ENCODE results near the gene KAT14. TPM values are rescaled to one million over a fixed set of nuclear protein-coding genes. Genes with fewer than 3 reads are reported as not detected.
"Not testable (repeated sequence)": the region's sequence is repeated elsewhere in the genome, so short reads cannot be mapped to it uniquely, and the experiment has no call there.

The KAT14 gene
- total RNA-seq, 1 donor from 2014 or later: 11.5 TPM

DNA sequence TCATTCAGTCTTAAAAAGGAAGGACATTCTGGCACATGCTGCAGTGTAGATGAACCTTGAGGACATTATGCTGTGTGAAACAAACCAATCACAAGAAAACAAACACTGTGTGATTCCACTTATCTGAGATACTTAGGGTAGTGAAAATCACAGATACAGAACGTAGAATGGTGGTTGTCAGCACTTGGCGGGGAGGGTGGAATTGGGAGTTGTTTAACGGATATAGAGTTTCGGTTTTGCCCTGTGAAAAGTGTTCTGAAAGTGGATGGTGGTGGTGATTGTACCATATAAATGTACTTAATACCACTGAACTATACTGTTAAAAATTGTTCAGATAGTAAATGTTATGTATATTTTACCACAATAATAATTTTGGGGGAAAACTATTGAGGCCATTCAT, 18.4 kb downstream of the KAT14 start:
- DNase-seq (ENCODE audit: low read depth, low spot score): no peak

DNA sequence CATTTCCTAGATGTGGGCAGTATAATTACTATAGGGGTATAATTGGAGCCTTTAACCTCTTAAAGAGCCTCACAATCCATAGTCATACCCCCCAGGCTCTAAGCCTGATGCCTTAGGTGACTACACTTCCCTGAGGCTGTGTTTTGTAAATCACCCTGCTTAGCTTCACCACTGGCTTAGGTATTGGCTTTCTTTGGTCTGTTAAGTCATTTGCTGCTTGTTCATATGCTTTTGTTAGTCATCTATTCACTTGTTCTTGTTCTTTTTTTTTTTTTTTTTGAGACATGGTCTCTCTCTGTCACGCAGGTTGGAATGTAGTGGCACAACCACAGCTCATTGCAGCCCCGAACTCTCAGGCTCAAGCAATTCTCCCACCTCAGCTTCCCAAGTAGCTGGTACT, 26.7 kb downstream of the KAT14 start:
- no peak for DNase-seq (ENCODE audit: low read depth, low spot score)

DNA sequence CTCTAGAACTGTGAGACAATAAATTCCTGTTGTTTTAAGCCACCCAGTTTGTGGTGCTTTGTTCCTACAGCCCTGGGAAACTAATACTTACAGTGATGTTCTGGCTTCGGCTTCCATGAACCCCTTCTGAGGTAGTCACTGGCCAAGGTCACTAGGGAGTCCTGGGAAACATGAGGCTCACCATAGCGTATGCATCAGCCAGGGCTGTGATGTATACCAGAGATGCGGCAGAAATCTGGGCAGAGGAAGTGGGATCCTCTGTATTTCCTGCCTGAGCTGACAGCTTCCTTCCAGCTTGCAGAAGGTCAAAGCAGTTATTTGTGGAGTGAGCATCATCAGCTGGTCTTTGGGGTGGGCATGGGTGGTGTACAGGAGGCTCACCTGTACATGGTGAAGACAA, 27.9 kb downstream of the KAT14 start:
- DNase-seq (ENCODE audit: low read depth, low spot score): no peak

DNA sequence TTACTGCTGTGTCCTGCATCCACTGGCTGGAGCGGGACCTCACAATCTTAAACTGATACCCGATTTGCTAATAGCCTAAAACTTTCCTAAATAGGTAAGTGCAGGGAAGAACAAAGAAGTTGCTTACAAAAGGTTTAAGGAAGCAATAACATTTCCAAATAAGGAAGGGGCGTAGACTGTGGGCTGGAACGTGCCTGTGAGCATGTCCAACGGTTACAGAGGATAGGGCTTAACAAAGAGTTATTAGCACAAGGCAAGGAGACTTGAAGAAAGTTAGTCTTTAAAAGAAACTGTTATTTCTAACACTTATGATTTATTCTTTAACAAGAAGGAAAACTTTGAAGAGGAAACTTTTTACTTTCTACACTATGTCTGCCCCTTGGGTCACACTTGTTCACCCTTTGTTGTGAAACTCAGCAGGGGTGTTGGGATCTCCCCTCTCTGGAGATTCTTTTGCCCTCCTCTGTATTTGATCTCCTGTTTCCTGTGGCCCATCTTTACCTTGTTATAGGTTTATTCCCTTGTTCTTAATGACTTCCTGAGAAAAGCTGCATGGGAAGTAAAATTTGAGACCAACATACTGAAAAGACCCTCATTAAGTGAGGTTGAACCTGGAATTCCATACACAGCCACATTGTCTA, 28.7 kb downstream of the KAT14 start:
- DNase-seq (ENCODE audit: low read depth, low spot score): no peak

DNA sequence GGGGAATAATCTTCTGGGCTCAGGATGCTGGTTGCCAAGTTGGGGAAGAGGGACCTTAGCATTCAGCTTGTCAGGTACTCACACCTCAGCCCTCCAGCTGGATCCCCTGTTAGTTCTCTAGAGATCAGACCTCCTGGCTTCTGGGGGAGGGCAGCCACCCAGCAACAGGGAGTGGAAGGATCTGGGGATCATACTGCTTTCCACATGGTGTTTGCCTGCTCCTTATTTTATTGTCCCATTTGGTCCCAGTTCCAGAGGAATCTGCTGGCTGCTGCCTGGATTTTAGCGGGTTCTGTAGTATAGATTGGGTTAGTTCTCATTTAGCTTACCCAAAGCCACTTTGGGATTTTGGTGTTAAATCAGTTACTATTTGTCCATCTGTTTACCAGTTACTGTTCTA, 29.3 kb downstream of the KAT14 start:
- no peak for DNase-seq (ENCODE audit: low read depth, low spot score)

DNA sequence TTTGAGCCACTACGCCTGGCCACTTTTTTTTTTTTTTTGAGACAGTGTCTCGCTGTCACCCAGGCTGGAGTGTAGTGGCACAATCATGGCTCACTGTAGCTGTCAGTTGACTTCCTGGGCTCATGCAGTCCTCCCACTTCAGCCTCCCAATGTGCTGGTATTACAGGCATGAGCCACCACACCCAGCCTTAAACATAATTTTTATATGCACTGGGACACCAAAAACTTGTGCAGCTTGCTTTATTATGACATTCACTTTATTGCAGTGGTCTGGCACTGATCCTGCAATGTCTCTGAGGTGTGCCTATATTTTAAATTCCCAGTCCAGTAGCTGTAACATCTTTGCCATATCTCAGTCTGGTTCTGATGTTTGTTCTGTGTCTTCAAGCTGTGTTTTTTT, 34.7 kb downstream of the KAT14 start:
- DNase-seq (ENCODE audit: low read depth, low spot score): no peak

DNA sequence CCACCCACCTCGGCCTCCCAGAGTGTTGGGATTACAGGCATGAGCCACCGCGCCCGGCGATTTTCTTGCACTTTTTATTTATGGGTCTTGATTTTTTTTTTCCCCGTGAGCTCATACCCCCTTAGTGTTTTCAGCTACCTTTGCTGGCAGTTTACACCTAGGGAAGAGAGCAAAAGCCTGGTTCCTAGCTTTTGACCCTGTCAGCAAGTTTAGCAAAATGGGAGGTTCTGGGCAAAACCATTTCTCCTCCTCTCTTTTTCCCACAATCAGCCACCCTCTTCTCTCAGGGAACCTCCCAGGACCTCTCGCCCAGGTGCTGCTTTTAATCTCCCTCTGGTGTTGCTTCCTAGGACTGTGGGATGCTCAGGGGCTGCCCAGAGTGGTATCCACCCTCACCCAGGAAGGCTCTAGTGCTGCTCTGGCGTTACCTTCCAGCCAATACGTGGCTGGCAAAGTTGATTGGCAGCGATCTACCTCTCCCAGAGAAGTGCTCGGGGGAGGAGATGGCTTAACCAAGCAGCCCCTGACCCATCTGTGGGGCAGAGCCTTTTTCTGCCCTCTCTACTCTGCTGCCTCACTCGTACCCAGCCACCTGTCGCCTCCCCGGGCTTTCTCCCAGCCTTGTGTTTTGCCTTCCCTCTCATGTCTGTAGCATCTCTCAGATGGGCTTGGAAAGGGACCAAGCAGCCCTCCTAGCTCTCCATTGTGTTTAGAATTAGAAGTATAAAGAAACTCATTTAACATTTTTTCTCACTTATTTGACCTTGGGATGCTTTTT, 37.4 kb downstream of the KAT14 start:
- no peak for DNase-seq (ENCODE audit: low read depth, low spot score)

DNA sequence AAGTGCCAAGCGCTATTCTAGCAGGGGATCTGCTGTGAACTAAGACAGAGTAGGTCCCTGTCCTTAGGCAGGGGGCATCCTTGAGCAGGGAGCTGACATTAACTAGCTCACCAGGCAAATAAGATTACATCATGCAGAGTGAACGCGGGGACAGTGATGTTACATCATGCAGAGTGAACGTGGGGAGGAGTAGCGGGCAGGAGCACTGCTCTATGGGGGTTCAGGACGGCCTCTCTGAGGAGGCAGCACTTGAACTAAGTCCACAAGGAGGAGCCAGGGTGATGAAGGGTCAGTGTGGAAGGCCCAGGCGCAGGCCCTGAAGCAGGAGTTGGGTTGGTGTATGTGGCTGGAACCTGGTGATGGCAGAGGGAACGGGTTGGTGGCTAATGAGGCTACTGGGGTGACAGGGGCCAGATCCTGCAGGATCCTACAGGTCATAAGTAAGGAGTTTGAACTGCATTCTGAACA, 38.7 kb downstream of the KAT14 start:
- no peak for DNase-seq (ENCODE audit: low read depth, low spot score)

DNA sequence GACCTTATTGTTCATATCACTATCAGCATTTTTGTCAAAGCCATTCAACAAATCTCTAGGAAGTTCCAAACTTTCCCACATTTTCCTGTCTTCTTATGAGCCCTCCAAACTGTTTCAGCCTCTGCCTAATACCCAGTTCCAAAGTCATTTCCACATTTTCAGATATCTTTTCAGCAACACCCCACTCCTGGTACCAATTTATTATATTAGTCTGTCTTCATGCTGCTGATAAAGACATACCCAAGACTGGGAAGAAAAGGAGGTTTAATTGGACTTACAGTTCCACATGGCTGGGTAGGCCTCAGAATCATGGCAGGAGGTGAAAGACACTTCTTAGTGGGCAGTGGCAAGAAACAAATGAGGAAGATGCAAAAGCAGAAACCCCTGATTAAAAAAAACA, 42.7 kb downstream of the KAT14 start:
- not testable (repeated sequence) for DNase-seq (ENCODE audit: low read depth, low spot score)

DNA sequence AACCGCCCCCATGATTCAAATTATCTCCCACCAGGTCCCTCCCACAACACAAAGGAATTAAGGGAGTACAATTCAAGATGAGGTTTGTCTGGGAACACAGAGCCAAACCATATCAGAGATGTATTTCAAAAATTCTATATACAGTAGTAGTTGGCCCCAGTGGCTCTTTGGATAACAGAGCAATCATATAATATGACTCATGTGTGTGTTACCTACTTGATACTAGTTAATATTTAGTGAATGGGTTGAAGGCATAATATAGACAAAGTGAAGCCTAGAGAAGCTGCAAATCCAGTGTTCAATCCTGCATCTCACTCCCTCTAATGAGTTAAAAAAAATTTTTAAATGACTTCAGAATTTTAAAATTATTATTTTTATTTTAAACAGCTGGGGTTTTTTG, 43.2 kb downstream of the KAT14 start:
- no peak for DNase-seq (ENCODE audit: low read depth, low spot score)

DNA sequence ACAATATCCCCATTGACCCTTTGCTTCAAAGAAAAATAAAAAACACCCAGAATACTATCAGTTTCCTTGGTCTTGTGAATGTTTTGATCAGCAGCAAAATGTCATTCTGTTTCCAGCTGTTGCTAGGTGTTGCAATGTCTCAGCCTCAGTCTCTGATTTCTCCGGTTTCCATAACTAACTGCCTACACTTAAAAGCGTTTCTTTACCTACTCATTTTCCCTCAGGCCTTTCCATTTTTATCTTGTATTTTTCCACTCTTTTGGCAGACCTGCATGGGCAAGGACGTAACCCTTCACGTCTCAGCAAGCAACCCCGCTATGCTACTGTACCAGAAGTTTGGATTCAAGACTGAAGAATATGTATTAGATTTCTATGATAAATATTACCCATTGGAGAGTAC, 49.4 kb downstream of the KAT14 start:
- DNase-seq (ENCODE audit: low read depth, low spot score): no peak

DNA sequence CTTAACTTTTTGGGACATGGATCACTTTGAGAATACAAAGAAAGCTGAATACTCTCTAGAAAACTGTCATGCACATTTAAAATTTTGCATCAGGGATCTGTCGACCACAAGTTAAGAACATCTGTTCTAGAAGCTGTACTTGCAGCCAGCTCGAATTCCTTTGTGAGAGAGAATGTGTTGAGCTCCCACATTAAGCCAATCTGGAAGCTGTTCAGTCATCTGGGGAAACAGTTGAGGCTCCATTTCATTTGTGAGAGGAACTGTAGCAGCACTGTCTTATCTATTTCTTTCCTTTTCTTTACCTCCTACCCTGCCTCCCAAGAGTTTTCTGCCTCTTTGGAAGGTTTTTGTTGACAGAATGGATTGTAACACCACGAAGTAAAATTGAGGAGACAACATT, 50.8 kb downstream of the KAT14 start:
- no peak for DNase-seq (ENCODE audit: low read depth, low spot score)

DNA sequence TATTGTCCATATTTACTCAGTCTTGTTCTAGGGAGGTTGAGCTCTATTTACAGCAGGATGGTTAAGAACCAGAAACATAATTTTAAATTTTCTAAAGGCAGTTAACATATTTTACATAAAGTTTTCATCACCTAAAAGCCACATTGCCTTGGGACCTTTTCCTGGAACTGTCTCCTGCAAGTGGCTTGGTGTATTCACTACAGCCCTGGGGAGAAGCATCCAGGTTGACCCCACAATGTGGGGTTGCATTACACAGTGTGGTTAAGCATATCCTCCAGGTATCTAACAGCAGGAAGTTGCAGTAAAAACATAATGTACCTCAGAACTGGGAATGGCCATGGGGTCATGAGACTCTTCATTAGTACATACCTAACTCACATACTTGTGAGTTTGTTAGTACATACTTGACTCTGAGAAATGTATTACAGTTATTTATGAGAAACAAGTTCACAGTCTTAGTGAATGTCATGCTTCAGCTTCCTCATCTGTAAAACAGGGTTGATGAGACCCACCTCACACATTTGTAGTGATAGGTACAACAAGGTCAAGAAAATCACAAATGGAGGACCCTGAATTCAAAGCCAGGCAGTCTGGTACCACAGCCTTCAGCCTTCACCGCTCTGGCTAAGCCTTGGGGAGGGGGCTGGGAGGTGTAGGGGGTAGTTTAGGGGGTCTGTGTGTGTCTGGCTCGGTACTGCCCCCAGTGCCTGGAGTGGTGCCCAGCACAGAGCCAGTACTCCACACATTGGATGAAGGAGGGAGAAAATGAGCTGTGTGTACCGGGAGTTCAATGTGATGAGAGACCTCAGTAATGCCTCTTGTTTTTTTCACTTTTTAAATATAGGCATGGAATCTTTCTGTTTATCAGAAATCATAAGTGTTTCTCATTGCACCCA, 52.9 kb downstream of the KAT14 start:
- no peak for DNase-seq (ENCODE audit: low read depth, low spot score)

DNA sequence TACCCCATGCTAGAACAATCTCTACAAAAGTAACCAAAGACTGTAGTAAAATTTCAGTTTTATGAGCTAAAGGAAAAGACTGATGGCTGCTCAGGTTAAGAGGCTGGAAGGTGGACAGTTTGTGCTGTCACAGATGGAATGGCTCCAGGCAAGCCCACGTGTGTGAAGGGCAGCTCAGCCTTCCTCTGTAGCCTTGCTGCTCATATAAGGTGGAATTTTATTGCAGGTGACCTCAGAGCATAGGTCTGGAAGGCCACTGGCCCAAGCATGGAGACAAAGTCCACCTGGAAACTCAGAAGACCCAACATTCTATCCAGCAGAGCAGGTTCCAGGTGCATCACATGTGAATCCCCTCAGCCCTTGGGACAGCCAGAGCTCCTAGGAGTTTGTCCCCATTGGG, 53.6 kb downstream of the KAT14 start:
- no peak for DNase-seq (ENCODE audit: low read depth, low spot score)

DNA sequence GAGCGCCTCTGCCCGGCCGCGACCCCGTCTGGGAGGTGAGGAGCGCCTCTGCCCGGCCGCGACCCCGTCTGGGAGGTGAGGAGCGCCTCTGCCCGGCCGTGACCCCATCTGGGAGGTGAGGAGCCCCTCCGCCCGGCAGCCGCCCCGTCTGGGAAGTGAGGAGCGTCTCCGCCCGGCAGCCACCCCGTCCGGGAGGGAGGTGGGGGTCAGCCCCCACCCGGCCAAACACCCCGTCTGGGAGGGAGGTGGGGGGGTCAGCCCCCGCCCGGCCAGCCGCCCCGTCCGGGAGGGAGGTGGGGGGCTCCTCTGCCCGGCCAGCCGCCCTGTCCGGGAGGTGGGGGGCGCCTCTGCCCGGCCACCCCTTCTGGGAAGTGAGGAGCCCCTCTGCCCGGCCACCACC, 56.8 kb downstream of the KAT14 start:
- DNase-seq (ENCODE audit: low read depth, low spot score): not testable (repeated sequence)

DNA sequence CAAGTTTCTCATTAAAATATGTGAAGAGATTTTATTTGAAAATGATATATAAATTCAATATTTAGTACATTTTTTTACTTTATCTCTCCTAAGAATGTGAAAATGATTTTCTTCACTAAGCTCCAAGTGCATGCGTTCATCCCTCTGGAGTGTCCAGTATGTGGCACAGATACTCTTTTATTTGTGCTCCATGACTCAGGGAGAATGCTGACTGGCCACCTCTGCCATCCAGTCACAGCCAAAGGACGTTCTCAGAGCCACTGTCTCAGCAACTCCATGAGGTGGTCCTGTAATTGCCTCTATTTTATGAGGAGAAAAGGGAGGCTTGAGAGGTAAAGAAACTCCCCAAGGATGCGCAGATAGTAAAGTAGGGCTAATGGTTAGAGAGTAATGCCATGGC, 58.3 kb downstream of the KAT14 start:
- no peak for DNase-seq (ENCODE audit: low read depth, low spot score)

DNA sequence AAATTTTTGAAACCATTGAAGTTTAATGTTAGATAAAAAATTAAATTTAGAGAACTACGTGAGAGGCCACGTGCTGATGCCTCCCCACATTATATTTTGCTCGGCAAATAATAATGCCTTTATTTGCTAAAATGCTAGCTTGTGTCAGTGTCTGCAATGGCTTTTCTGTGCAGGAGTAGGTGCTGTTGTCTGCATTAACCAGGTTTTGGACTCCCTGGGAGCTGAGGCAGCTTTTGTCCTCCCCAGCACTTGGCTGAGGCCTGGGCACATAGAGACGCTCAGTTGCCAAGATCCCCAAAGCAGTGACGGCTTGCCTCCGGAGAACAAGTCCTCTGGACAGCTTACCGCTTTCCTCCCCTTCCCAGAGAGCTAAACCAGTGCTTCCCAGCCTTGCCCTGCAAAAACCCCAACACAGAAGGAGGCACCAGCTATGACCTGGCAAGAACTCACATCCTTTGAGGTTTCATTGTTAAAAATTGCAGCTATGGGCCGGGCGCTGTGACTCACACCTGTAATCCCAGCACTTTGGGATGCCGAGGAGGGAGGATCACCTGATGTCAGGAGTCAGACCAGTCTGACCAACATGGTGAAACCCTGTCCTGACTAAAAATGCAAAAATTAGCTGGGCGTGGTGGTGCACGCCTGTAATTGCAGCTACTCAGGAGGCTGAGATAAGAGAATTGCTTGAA, 59.9 kb downstream of the KAT14 start:
- DNase-seq (ENCODE audit: low read depth, low spot score): no peak

DNA sequence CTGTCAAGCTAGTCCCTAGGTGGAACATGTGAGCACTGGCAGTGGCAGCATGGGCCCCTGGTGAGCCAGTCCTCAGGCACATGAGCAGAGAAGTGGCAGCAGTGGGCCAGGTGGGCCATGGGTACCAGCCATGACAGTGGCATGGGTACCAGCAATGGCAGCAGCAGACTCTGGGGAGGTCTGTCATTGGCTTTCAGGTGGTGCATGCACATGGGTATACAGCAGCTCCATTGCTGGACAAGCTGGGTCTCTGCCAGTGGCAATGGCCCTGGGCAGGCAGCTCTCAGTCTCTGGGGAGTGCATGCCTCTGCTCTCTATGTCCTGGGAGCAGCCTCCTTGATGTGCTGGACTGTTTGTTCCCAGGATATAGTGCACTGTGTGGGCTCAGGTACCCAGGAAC, 65.3 kb downstream of the KAT14 start:
- no peak for DNase-seq (ENCODE audit: low read depth, low spot score)

DNA sequence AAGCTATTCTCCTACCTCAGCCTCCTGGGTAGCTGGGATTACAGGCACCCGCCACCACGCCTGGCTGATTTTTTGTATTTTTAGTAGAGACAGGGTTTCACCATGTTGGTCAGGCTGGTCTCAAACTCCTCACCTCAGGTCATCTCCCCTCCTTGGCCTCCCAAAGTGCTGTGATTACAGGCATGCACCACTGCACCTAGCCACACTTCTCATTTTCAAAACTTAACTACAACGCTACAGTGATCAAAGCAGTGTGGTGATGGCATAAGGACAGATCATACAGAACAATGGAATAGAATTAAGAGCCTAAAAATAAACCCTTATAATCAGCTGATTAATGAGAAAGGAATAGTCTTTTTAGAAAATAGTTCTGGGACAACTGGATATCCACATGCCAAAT, 66.0 kb downstream of the KAT14 start:
- not testable (repeated sequence) for DNase-seq (ENCODE audit: low read depth, low spot score)

DNA sequence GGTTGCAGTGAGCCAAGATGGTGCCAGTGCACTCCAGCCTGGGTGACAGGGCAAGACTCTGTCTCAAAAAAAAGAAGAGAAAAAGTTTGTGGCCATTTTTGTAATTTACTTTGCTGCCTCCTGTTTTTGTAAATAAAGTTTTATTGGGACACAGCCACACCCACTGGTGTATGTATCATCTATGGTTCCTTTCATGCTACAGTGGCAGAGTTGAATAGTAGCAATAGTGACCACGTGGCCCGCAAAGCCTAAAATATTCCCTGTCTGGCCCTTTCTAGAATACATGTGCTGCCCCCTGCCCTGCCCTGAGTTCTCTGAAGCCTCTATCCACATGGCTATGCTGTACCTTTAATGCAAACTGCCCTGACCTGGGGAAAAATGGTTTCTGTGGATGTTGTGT, 75.3 kb downstream of the KAT14 start:
- DNase-seq (ENCODE audit: low read depth, low spot score): no peak

DNA sequence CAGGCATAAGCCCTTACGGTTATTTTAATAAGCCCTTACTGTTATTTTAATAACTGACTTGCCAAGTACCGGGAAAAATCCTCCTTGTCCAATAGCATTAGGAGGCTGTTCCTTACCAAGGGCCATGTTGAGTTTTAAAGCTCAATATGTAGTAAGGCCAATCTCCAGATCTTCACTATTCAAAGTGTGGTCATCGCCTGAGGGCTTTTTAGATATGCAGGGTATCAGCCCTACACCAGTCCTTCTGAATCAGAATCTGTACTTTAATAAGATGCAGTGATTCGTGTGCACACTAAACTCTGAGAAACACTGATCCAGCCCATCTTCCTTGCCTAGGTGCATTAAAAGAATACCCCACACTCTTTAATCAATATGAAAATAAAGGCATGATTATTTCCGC, 77.9 kb downstream of the KAT14 start:
- DNase-seq (ENCODE audit: low read depth, low spot score): no peak

DNA sequence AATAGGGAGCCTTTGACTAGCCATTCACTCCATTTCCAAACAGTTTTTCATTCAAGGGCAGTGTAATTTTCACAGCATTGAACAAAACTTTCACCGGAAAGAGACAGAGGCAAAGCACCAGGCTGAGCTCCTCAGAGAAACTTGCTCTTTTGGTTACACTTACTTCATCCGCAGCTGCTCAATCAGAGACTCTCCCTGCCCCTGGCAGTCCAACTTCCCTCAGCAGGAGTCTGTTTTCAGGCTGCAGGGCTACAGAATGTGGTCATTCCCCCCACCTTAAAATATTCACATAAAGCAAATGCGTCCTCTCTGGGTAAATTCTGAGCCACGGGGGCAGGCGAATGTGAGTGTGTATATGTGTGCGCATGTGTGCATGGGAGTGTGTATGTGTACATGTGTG, 80.6 kb downstream of the KAT14 start:
- DNase-seq (ENCODE audit: low read depth, low spot score): no peak
